Endodermal cell (in vitro differentiated cells): ENCODE results near the gene THSD7B. TPM values are rescaled to one million over a fixed set of nuclear protein-coding genes. Genes with fewer than 3 reads are reported as not detected.

Experiments
- DNase-seq: peaks from one replicate; pipeline ENCODE4 v3.0.0-alpha.2; 2017
- H3K27ac ChIP-seq: 2 replicates; pipeline ENCODE4 v1.5.1; 2013; ENCODE audit warnings: mild to moderate bottlenecking, low read depth, low read length, moderate library complexity
- H3K27me3 ChIP-seq: 2 replicates; pipeline ENCODE4 v1.6.1; 2013; ENCODE audit warnings: mild to moderate bottlenecking, low read length, moderate library complexity; ENCODE audit not compliant: insufficient read depth, control insufficient read depth, poor library complexity, severe bottlenecking
- H3K36me3 ChIP-seq: 2 replicates; pipeline ENCODE4 v1.7.0; 2013; ENCODE audit warnings: mild to moderate bottlenecking, low read length, moderate library complexity; ENCODE audit not compliant: control insufficient read depth, insufficient read depth
- H3K4me1 ChIP-seq: one replicate; pipeline ENCODE4 v1.7.0; 2013; ENCODE audit warnings: low read length; ENCODE audit not compliant: control insufficient read depth, insufficient read depth
- H3K4me3 ChIP-seq: 2 replicates; pipeline ENCODE4 v1.5.1; 2013; ENCODE audit warnings: mild to moderate bottlenecking, low read length, moderate library complexity
- H3K9ac ChIP-seq: 2 replicates; pipeline ENCODE4 v1.6.1; 2013; ENCODE audit warnings: mild to moderate bottlenecking, low read length, moderate library complexity; ENCODE audit not compliant: poor library complexity, severe bottlenecking; ENCODE audit errors: extremely low read depth
- H3K9me3 ChIP-seq: 2 replicates; pipeline ENCODE4 v1.6.1; 2013; ENCODE audit warnings: mild to moderate bottlenecking, low read length, moderate library complexity; ENCODE audit not compliant: control insufficient read depth
- H3K27ac Mint-ChIP-seq: 2 replicates; pipeline ENCODE4 v1.8.0; 2020; ENCODE audit warnings: mixed read lengths
- H3K27me3 Mint-ChIP-seq: 2 replicates; pipeline ENCODE4 v1.8.0; 2021; ENCODE audit warnings: mild to moderate bottlenecking, mixed read lengths; ENCODE audit not compliant: insufficient read depth
- H3K36me3 Mint-ChIP-seq: 2 replicates; pipeline ENCODE4 v1.8.0; 2020; ENCODE audit warnings: low read depth, mixed read lengths
- H3K4me1 Mint-ChIP-seq: 2 replicates; pipeline ENCODE4 v1.8.0; 2020; ENCODE audit warnings: mixed read lengths
- H3K4me3 Mint-ChIP-seq: 2 replicates; pipeline ENCODE4 v1.8.0; 2020; ENCODE audit warnings: mild to moderate bottlenecking, moderate library complexity, mixed read lengths
- H3K9me3 Mint-ChIP-seq: 2 replicates; pipeline ENCODE4 v1.8.0; 2020; ENCODE audit warnings: mild to moderate bottlenecking, mixed read lengths
- CTCF ChIP-seq: fragments of 200-600 bp; sonication (generic); conservative IDR thresholded peaks from 2 replicates; pipeline ENCODE4 v1.5.0; 2021; ENCODE audit warnings: antibody characterized with exemption, mild to moderate bottlenecking
- WGBS, 2 experiments: methylation state at CpG; one replicate each; pipeline versions ENCODE4 v1.1.5 to v1.1.7; 2013; ENCODE audit warnings: missing lambda C conversion rate in 2 of 2, mixed read lengths in 1 of 2; ENCODE audit not compliant: insufficient coverage in 1 of 2, insufficient read length in 1 of 2; 5-methylcytosine and 5-hydroxymethylcytosine counted together
- total RNA-seq, 2 donors: library from RNA; stranded (reverse); fragmentation: NEBNext Ultra II Directional in 1 of 2; extraction: Animal tissue kit (Norgen Biotek cat#: 25700) in 1 of 2; gene quantifications; 2 replicates in 1 of 2; 3 replicates in 1 of 2; pipeline ENCODE4 v1.2.1, GENCODE V29; 2021

The THSD7B gene
- total RNA-seq, 2 donors from 2014 or later = 1.8 to 2.6 TPM

GRCh38 chr2:137211761-137212160 lies 446.4 kb downstream of the THSD7B start:
- Mint-ChIP-seq H3K4me3 (no peak overlapping the region), H3K36me3 (no peaks in the 10 kb centered on the region), H3K4me1 (peaks cover 21% of the 10 kb centered on the region), H3K27me3 (no peaks in the 10 kb centered on the region), H3K27ac (no peak overlapping the region), H3K9me3 (no peaks in the 10 kb centered on the region)
- TF ChIP-seq CTCF = no peak
- Histone ChIP-seq H3K4me1 (peaks cover 2% of the 10 kb centered on the region), H3K4me3 (no peak overlapping the region), H3K9ac (no peak overlapping the region), H3K9me3 (no peaks in the 10 kb centered on the region), H3K27ac (no peak overlapping the region), H3K36me3 (no peaks in the 10 kb centered on the region), H3K27me3 (no peaks in the 10 kb centered on the region)
- WGBS, 2 experiments = no CpG with 5 or more reads among the region's 1 CpG
- no peak for DNase-seq

GRCh38 chr2:137220438-137220993 lies 455.2 kb downstream of the THSD7B start:
- Histone ChIP-seq H3K36me3 (no peaks in the 10 kb centered on the region), H3K4me1 (no peaks in the 10 kb centered on the region), H3K9me3 (no peaks in the 10 kb centered on the region), H3K27ac (no peak overlapping the region), H3K27me3 (no peaks in the 10 kb centered on the region), H3K4me3 (no peak overlapping the region), H3K9ac (no peak overlapping the region)
- no peak for DNase-seq
- 75 to 88% methylated on average over 1 of the region's 1 CpG for WGBS, 2 experiments
- TF ChIP-seq CTCF = no peak
- Mint-ChIP-seq H3K27me3 (no peaks in the 10 kb centered on the region), H3K27ac (no peak overlapping the region), H3K36me3 (no peaks in the 10 kb centered on the region), H3K9me3 (no peaks in the 10 kb centered on the region), H3K4me1 (no peaks in the 10 kb centered on the region), H3K4me3 (no peak overlapping the region)

- Mint-ChIP-seq H3K27ac (no peak overlapping the region), H3K4me1 (no peaks in the 10 kb centered on the region), H3K9me3 (no peaks in the 10 kb centered on the region), H3K36me3 (no peaks in the 10 kb centered on the region), H3K4me3 (no peak overlapping the region), H3K27me3 (no peaks in the 10 kb centered on the region)
- H3K4me1 ChIP-seq = no peaks in the 10 kb centered on the region
- no peak for TF ChIP-seq CTCF
- H3K36me3 ChIP-seq = no peaks in the 10 kb centered on the region
- H3K27ac ChIP-seq = no peak overlapping the region
- H3K9me3 ChIP-seq = no peaks in the 10 kb centered on the region
- 94% methylated on average over 2 of the region's 2 CpGs; no CpG with 5 or more reads in 1 of the 2 experiments for WGBS, 2 experiments
- no peak for DNase-seq
- no peaks in the 10 kb centered on the region for H3K27me3 ChIP-seq
- H3K4me3 ChIP-seq = no peak overlapping the region
- no peak overlapping the region for H3K9ac ChIP-seq
These were observed 456.6 kb downstream of the THSD7B start for GRCh38 chr2:137221797-137222492.
